PC-3 (cell line): ENCODE measurements around the gene RTN4RL1. TPM values are rescaled to one million over a fixed set of nuclear protein-coding genes. Genes with fewer than 3 reads are reported as not detected.

Experiments used
- ATAC-seq: fragments of 200-7000 bp; cut with Tn5 transposase; 2 replicates; pipeline ENCODE4 v1.9.1; 2020; ENCODE audit warnings: mild to moderate bottlenecking, moderate library complexity
- BruUV-seq: library from RNA; stranded (reverse); fragments of 400-500 nt; replicated peaks from 2 replicates; lab custom pipeline; 2021; lab: Mats Ljungman, UMichigan
- CTCF ChIA-PET: fragments of 300-600 bp; sonication (Branson Sonifier 250); formaldehyde crosslinking; loops from one replicate; lab custom pipeline; 2022; ENCODE audit warnings: antibody characterized with exemption; lab: Charles Lee
- POLR2A ChIA-PET: fragments of 300-600 bp; sonication (Branson Sonifier 250); formaldehyde crosslinking; loops from one replicate; lab custom pipeline; 2022; ENCODE audit warnings: antibody characterized with exemption; ENCODE audit not compliant: unreplicated experiment; lab: Charles Lee
- DNase-seq: peaks from one replicate; pipeline ENCODE4 v3.0.0-alpha.2; 2015
- H2AFZ ChIP-seq: fragments of 300-600 bp; sonication (generic); 2 replicates; pipeline ENCODE4 v1.6.0; 2016; ENCODE audit warnings: antibody characterized with exemption, low read length
- H3F3A ChIP-seq: fragments of 300-600 bp; sonication (generic); one replicate; pipeline ENCODE4 v1.6.0; 2017; ENCODE audit warnings: antibody characterized with exemption, low read length, control low read depth, mild to moderate bottlenecking; ENCODE audit not compliant: unreplicated experiment
- H3K27ac ChIP-seq: fragments of 300-600 bp; sonication (generic); 2 replicates; pipeline ENCODE4 v1.5.1; 2016; ENCODE audit warnings: mild to moderate bottlenecking, low read length
- H3K27me3 ChIP-seq: fragments of 300-600 bp; sonication (generic); 2 replicates; pipeline ENCODE4 v1.6.1; 2016; ENCODE audit warnings: low read length, mixed read lengths
- H3K36me3 ChIP-seq: fragments of 300-600 bp; sonication (generic); 2 replicates; pipeline ENCODE4 v1.6.1; 2016; ENCODE audit warnings: low read depth, mixed run types, low read length, mixed read lengths
- H3K4me1 ChIP-seq: fragments of 300-600 bp; sonication (generic); 2 replicates; pipeline ENCODE4 v1.5.1; 2016; ENCODE audit warnings: low read length; ENCODE audit not compliant: insufficient read depth
- H3K4me2 ChIP-seq: fragments of 300-600 bp; sonication (generic); 2 replicates; pipeline ENCODE4 v1.6.0; 2016; ENCODE audit warnings: low read length
- H3K4me3 ChIP-seq: fragments of 300-600 bp; sonication (generic); 2 replicates; pipeline ENCODE4 v1.5.1; 2016; ENCODE audit warnings: mild to moderate bottlenecking, low read length, mixed read lengths
- H3K79me2 ChIP-seq: fragments of 300-600 bp; sonication (generic); 2 replicates; pipeline ENCODE4 v1.6.1; 2017; ENCODE audit warnings: low read length, mixed read lengths
- H3K9ac ChIP-seq: fragments of 300-600 bp; sonication (generic); 2 replicates; pipeline ENCODE4 v1.6.0; 2016; ENCODE audit warnings: mild to moderate bottlenecking, low read length
- H3K9me2 ChIP-seq: fragments of 300-600 bp; sonication (generic); replicated peaks from 2 replicates; pipeline ENCODE4 v1.6.1; 2016; ENCODE audit warnings: mixed run types, low read length, mixed read lengths
- H3K9me3 ChIP-seq: fragments of 300-600 bp; sonication (generic); 2 replicates; pipeline ENCODE4 v1.6.1; 2016; ENCODE audit warnings: low read length, mixed read lengths
- H4K20me1 ChIP-seq: fragments of 300-600 bp; sonication (generic); 2 replicates; pipeline ENCODE4 v1.6.1; 2016; ENCODE audit warnings: low read length, mixed read lengths
- CTCF ChIP-seq: fragments of 300-600 bp; sonication (generic); conservative IDR thresholded peaks from 2 replicates; pipeline ENCODE4 v1.5.1; 2017; ENCODE audit warnings: antibody characterized with exemption, low read depth, mild to moderate bottlenecking, low read length
- EZH2 ChIP-seq: fragments of 300-600 bp; sonication (generic); IDR thresholded peaks from one replicate; pipeline ENCODE4 v1.6.1; 2017; ENCODE audit warnings: antibody characterized with exemption, mild to moderate bottlenecking, low read length; ENCODE audit not compliant: unreplicated experiment
- EZH2phosphoT487 ChIP-seq: fragments of 300-600 bp; sonication (generic); IDR thresholded peaks from 2 replicates; pipeline ENCODE4 v1.6.1; 2018; ENCODE audit warnings: mild to moderate bottlenecking, antibody characterized with exemption, low read length, borderline replicate concordance
- intact Hi-C: fragments of 100-400 bp; cut with micrococcal nuclease; formaldehyde crosslinking; loops from 2 replicates; pipeline ENCODE4 v1.9.0; 2023
- total RNA-seq: library from RNA; depleted of rRNA; stranded (reverse); fragments of >200 nt; gene quantifications from 2 replicates; pipeline ENCODE4 v1.2.3, GENCODE V29; 2014

RTN4RL1 gene
- total RNA-seq, 1 experiment from 2014 or later = 6.9 TPM

- ATAC-seq (no peak), DNase-seq (no peak)
- H3F3A ChIP-seq = no peaks in the 10 kb centered on the region
- peaks cover 20% of the 10 kb centered on the region for H3K4me1 ChIP-seq
- H3K9ac ChIP-seq = no peak overlapping the region
- H3K27ac ChIP-seq = no peak overlapping the region
- no peaks in the 10 kb centered on the region for H3K36me3 ChIP-seq
- no peaks in the 10 kb centered on the region for H4K20me1 ChIP-seq
- no peaks in the 10 kb centered on the region for H3K9me2 ChIP-seq
- no peaks in the 10 kb centered on the region for H3K27me3 ChIP-seq
- no peaks in the 10 kb centered on the region for H3K79me2 ChIP-seq
- no peak overlapping the region for H2AFZ ChIP-seq
- no TSS peak for BruUV-seq
- H3K9me3 ChIP-seq = no peaks in the 10 kb centered on the region
- CTCF ChIA-PET = no interaction called here
- TF ChIP-seq EZH2phosphoT487 (no peak), CTCF (no peak), EZH2 (no peak)
- no peak overlapping the region for H3K4me3 ChIP-seq
- intact Hi-C loops = no loop called here
- H3K4me2 ChIP-seq = no peak overlapping the region
- POLR2A ChIA-PET = no interaction called here
Observed at GRCh38 chr17:2064520-2064971, 39.4 kb upstream of the RTN4RL1 start.

- DNase-seq = no peak
- peaks cover 17% of the 10 kb centered on the region for H3K4me1 ChIP-seq
- H3K9ac ChIP-seq = no peak overlapping the region
- TF ChIP-seq EZH2 (no peak), CTCF (no peak), EZH2phosphoT487 (no peak)
- H2AFZ ChIP-seq = no peak overlapping the region
- no peaks in the 10 kb centered on the region for H3F3A ChIP-seq
- no TSS peak for BruUV-seq
- intact Hi-C loops = no loop called here
- H3K9me2 ChIP-seq = no peaks in the 10 kb centered on the region
- no peak overlapping the region for H3K4me2 ChIP-seq
- no peaks in the 10 kb centered on the region for H3K27me3 ChIP-seq
- no peaks in the 10 kb centered on the region for H4K20me1 ChIP-seq
- no peak overlapping the region for H3K27ac ChIP-seq
- H3K36me3 ChIP-seq = no peaks in the 10 kb centered on the region
- ATAC-seq = no peak
- H3K4me3 ChIP-seq = no peak overlapping the region
- ChIA-PET CTCF (no interaction called here), POLR2A (no interaction called here)
- H3K79me2 ChIP-seq = no peaks in the 10 kb centered on the region
- no peaks in the 10 kb centered on the region for H3K9me3 ChIP-seq
Observed at GRCh38 chr17:2064147-2064489, 39.0 kb upstream of the RTN4RL1 start.

GRCh38 chr17:2063261-2064146 lies 38.4 kb upstream of the RTN4RL1 start:
- H3K9ac ChIP-seq = no peak overlapping the region
- H3K4me2 ChIP-seq = no peak overlapping the region
- CTCF ChIA-PET = no interaction called here
- no peaks in the 10 kb centered on the region for H3F3A ChIP-seq
- H2AFZ ChIP-seq = no peak overlapping the region
- DNase-seq (no peak), ATAC-seq (no peak)
- H4K20me1 ChIP-seq = no peaks in the 10 kb centered on the region
- H3K4me3 ChIP-seq = no peak overlapping the region
- POLR2A ChIA-PET = no interaction called here
- H3K27ac ChIP-seq = no peak overlapping the region
- TF ChIP-seq EZH2 (no peak), EZH2phosphoT487 (no peak), CTCF (no peak)
- H3K36me3 ChIP-seq = no peaks in the 10 kb centered on the region
- no peaks in the 10 kb centered on the region for H3K27me3 ChIP-seq
- no peaks in the 10 kb centered on the region for H3K9me2 ChIP-seq
- BruUV-seq = no TSS peak
- H3K79me2 ChIP-seq = no peaks in the 10 kb centered on the region
- no peaks in the 10 kb centered on the region for H3K9me3 ChIP-seq
- intact Hi-C loops = no loop called here
- H3K4me1 ChIP-seq = peaks cover 11% of the 10 kb centered on the region
